Heart left ventricle (tissue), 16 donors: Measurements from ENCODE around the gene SCN5A. TPM values are rescaled to one million over a fixed set of nuclear protein-coding genes. Genes with fewer than 3 reads are reported as not detected.

Experiments used
- ATAC-seq, 4 donors: fragments of 200-7000 bp; cut with Tn5 transposase; one replicate each; pipeline ENCODE4 v1.9.1; 2020 to 2022; ENCODE audit warnings: moderate library complexity in 4 of 4, mild to moderate bottlenecking in 3 of 4, moderate number of reproducible peaks in 1 of 4
- DNase-seq, 5 donors: peaks; one replicate each; pipeline ENCODE4 v3.0.0-alpha.2; 2020
- H3K27ac ChIP-seq, 12 donors: fragments of 200-600 bp; sonication (generic) in 4 of 12; one replicate each; pipeline versions ENCODE4 v1.5.0 to v1.8.0; 2016 to 2022; ENCODE audit warnings: mild to moderate bottlenecking in 2 of 12
- H3K27me3 ChIP-seq, 9 donors: fragments of 200-600 bp; sonication (generic) in 2 of 9; one replicate each; pipeline versions ENCODE4 v1.5.1 to v1.8.0; 2016 to 2022; ENCODE audit warnings: mild to moderate bottlenecking in 3 of 9
- H3K36me3 ChIP-seq, 9 donors: fragments of 200-600 bp; sonication (generic) in 2 of 9; one replicate each; pipeline versions ENCODE4 v1.5.0 to v1.8.0; 2018 to 2022; ENCODE audit warnings: mild to moderate bottlenecking in 2 of 9
- H3K4me1 ChIP-seq, 12 donors: fragments of 200-600 bp; sonication (generic) in 4 of 12; one replicate each; pipeline versions ENCODE4 v1.5.0 to v1.8.0; 2016 to 2022; ENCODE audit warnings: mild to moderate bottlenecking in 3 of 12
- H3K4me3 ChIP-seq, 12 donors: fragments of 200-600 bp; sonication (generic) in 4 of 12; one replicate each; pipeline versions ENCODE4 v1.5.0 to v1.8.0; 2017 to 2022; ENCODE audit warnings: mild to moderate bottlenecking in 9 of 12, moderate library complexity in 4 of 12
- H3K9me3 ChIP-seq, 12 donors: fragments of 200-600 bp; sonication (generic) in 4 of 12; one replicate each; pipeline versions ENCODE4 v1.5.0 to v1.8.0; 2016 to 2022; ENCODE audit warnings: mild to moderate bottlenecking in 1 of 12
- POLR2A ChIP-seq, 2 donors: fragments of 450-650 bp; IDR thresholded peaks; one replicate each; pipeline ENCODE4 v1.6.1; 2017; ENCODE audit warnings: antibody characterized with exemption in 2 of 2, mild to moderate bottlenecking in 2 of 2, moderate library complexity in 2 of 2
- WGBS, 4 donors: extraction: QIAGEN DNeasy Blood & Tissue Kit in 2 of 4; methylation state at CpG; one replicate each; pipeline versions ENCODE4 v1.1.5 to v1.1.7; 2013 to 2018; 5-methylcytosine and 5-hydroxymethylcytosine counted together
- intact Hi-C, 10 donors: fragments of 100-400 bp; cut with DNase I; formaldehyde crosslinking; loops; one replicate each; pipeline versions ENCODE4 v1.11.1 to v1.14.2; 2022
- polyA plus RNA-seq, 2 donors: library from polyadenylated mRNA; stranded (reverse); fragments of 200-250 nt; gene quantifications; one replicate each; pipeline ENCODE4 v1.2.3, GENCODE V29; 2013
- total RNA-seq, 9 donors: library from RNA; depleted of rRNA in 2 of 9; stranded (reverse); fragments of >200 nt in 2 of 9; fragmentation: NEBNext Ultra II Directional in 3 of 9; extraction: Animal tissue kit (Norgen Biotek cat#: 25700) in 3 of 9; gene quantifications; one replicate each; pipeline versions ENCODE4 v1.1.0 to v1.2.4, GENCODE V29; 2016 to 2023
- TF ChIP-seq, protein P1 (sequence below), 12 donors: fragments of 200-600 bp; sonication (generic) in 4 of 12; IDR thresholded peaks; one replicate each; pipeline versions ENCODE4 v1.5.0 to v1.8.0; 2018 to 2022; ENCODE audit warnings: antibody characterized with exemption in 12 of 12, mild to moderate bottlenecking in 5 of 12
- donor health status: ischemic (EF 13 %, LVEDD 7.1; RV severe dilation, severe dysfunction).
- donor health status: healthy with polysubstance abuse.
- donor health status: DM: no; HTN: yes; CAD: no.
- donor health status: DM: no; HTN: no; CAD: no.
- donor health status: ischemic (EF 25% LVEDD 6.9; RV normal size, moderate dysfunction).
- donor health status: ischemic (EF 25% LVEDD 5.7; RV mildly dilated, moderate dysfunction).
- donor health status: healthy.
- donor health status: DM: yes; HTN: yes; CAD: no.
- donor health status: ischemic (EF 35%, LVEDD 5.7; RV mildly dilated, moderate dysfunction).
- donor health status: nonischemic (EF 11% LVEDD 7.7; RV severe dilation, severe dysfunction).
- donor health status: DM: yes; HTN: yes; CAD: no.
- donor health status: PGD.
- donor health status: ischemic (EF 29% LVEDD 5.4; RV normal size, mild dysfunction).
- donor health status: nonischemic (EF 23%, LVEDD 6.1; RV moderate dilation, normal function).

The SCN5A gene
- total and polyA plus RNA-seq, 11 donors: 88.4 to 242 (median 173) TPM

DNA sequence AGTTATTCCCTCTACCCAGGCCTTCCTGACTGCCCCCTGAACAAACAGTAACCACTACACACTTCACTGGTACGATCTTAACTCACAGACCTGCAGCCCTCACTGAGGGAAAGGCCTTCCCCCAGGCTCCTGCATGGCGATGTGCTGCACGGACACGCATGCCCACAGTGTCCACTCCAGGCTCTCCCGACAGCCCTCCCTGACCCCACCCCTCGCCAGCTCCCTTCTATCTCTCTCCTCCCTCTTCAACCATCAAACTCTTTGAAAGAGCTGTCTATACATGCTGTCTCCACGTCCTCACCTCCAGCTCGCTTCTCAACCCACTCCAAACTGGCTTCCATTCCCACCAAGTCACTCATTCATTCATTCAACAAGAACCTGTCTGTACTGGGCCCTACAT, 3.9 kb downstream of the SCN5A start:
- ATAC-seq (peak; percentile 38 to 55 (median 50)), DNase-seq (peak in 3 of 5 donors; percentile 52 to 77 (median 72))
- intact Hi-C loops: loop anchor here in 4 of 10 donors (2.0 to 5.0 kb wide), 4 partner anchors 29 to 68 kb away; no protein-coding TSS in a partner anchor
- peaks cover 0 to 38% (median 12%) of the 10 kb centered on the region in 9 donors for H3K27me3 ChIP-seq
- H3K27ac ChIP-seq: peak overlapping the region; percentile 22 to 98 (median 92)
- peak overlapping the region in 2 of 12 donors; percentile 15 to 29 for H3K4me3 ChIP-seq
- no peaks in the 10 kb centered on the region for H3K9me3 ChIP-seq
- WGBS, 4 donors: 31 to 49% (median 33%) methylated on average over 8 of the region's 8 CpGs
- no peaks in the 10 kb centered on the region for H3K36me3 ChIP-seq
- H3K4me1 ChIP-seq: peaks cover 0 to 82% (median 21%) of the 10 kb centered on the region in 12 donors
- no peak for TF ChIP-seq POLR2A (IDR thresholded peaks at IDR 0.05)
- TF ChIP-seq, protein P1, sequence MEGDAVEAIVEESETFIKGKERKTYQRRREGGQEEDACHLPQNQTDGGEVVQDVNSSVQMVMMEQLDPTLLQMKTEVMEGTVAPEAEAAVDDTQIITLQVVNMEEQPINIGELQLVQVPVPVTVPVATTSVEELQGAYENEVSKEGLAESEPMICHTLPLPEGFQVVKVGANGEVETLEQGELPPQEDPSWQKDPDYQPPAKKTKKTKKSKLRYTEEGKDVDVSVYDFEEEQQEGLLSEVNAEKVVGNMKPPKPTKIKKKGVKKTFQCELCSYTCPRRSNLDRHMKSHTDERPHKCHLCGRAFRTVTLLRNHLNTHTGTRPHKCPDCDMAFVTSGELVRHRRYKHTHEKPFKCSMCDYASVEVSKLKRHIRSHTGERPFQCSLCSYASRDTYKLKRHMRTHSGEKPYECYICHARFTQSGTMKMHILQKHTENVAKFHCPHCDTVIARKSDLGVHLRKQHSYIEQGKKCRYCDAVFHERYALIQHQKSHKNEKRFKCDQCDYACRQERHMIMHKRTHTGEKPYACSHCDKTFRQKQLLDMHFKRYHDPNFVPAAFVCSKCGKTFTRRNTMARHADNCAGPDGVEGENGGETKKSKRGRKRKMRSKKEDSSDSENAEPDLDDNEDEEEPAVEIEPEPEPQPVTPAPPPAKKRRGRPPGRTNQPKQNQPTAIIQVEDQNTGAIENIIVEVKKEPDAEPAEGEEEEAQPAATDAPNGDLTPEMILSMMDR (IDR thresholded peaks at IDR 0.05): no peak

DNA sequence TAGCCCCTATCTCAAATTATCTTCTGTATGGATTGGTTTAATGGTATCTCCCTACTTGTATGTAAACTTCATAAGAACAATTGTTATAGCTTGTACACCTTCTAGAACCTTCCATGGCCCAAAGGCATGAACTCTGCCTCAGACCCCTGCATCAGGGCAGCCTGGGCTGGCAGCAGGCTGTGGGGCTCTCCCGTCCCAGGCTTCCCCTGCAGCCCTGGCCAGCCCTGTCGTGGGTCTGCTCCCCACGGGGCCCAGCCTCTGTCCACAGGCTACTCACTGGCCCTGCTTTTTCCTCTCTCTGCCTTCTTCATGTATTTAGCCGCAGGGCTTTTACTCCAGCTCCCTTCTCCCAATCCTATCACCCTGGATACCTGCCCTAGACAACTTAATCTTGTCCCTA, 4.4 kb downstream of the SCN5A start:
- ATAC-seq (no peak), DNase-seq (peak in 1 of 5 donors; percentile 17)
- no peak for TF ChIP-seq POLR2A (IDR thresholded peaks at IDR 0.05)
- TF ChIP-seq, protein P1 (IDR thresholded peaks at IDR 0.05): no peak
- Histone ChIP-seq H3K27me3 (peaks cover 0 to 38% (median 12%) of the 10 kb centered on the region in 9 donors), H3K4me3 (peak overlapping the region in 4 of 12 donors; percentile 0 to 29 (median 12)), H3K27ac (peak overlapping the region; percentile 22 to 98 (median 92)), H3K4me1 (peaks cover 0 to 82% (median 21%) of the 10 kb centered on the region in 12 donors), H3K36me3 (no peaks in the 10 kb centered on the region), H3K9me3 (no peaks in the 10 kb centered on the region)
- 40 to 48% (median 42%) methylated on average over 4 of the region's 4 CpGs for WGBS, 4 donors
- intact Hi-C loops: loop anchor here in 4 of 10 donors (2.0 to 5.0 kb wide), 4 partner anchors 28 to 68 kb away; no protein-coding TSS in a partner anchor

DNA sequence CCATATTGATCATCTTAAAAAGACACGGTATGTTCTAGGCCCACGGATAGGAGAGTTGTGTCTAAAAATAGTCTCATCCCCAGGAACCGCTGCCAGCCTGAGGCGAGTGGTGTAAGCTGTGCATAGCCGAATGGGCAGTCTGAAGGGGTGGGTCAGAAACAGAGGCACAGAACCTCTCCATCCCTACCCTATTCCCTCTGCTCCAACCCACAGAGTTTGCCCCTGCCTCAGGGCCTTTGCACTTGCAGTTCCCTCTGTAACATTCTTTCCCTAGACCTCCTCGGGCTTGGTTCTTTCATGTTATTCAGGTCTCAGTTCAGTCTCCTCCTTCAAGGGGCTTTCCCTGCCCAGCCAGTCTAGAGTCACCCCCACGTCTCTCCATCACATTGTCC, 4.8 kb downstream of the SCN5A start:
- Histone ChIP-seq H3K36me3 (no peaks in the 10 kb centered on the region), H3K9me3 (no peaks in the 10 kb centered on the region), H3K4me1 (peaks cover 0 to 84% (median 23%) of the 10 kb centered on the region in 12 donors), H3K4me3 (peak overlapping the region in 4 of 12 donors; percentile 0 to 29 (median 6)), H3K27ac (peak overlapping the region; percentile 22 to 98 (median 92)), H3K27me3 (peaks cover 0 to 38% (median 12%) of the 10 kb centered on the region in 9 donors)
- intact Hi-C loops: loop anchor here in 4 of 10 donors (2.0 to 5.0 kb wide), 4 partner anchors 28 to 67 kb away; no protein-coding TSS in a partner anchor
- DNase-seq (peak in 4 of 5 donors; percentile 52 to 82 (median 68)), ATAC-seq (peak; percentile 66 to 78 (median 72))
- 55 to 65% (median 61%) methylated on average over 7 of the region's 7 CpGs for WGBS, 4 donors
- no peak for TF ChIP-seq POLR2A (IDR thresholded peaks at IDR 0.05)
- TF ChIP-seq, protein P1 (IDR thresholded peaks at IDR 0.05): no peak

DNA sequence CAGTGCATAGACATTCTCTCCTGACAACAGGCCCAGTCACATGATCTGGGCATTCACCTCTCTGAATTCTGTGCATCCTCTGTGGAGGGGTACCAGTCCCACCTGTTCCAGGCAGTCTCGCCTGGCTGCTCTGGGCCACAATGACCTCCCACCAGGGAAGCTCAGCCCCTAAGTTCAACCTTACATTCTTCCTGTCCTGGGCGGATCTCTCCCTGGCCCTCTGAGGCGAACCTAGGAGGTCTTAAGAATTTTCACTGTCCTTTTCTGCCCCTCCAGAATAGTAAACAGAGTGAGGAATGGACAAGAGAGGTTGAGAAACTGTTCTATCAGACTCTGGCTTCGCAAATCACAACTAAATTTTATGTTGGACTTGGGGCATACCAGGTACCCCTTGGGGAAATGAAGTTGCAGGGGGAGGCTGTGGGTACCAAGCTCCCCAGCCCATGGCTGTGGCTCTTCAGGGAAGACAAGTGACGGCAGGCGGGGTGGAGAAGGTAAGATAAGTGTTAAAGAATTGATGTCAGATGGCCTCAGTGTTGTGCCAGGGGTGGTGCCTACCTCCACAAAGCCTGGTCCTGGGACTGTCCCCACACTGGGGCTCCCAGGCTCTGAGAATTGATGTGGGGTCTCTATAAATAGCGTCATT, 5.3 kb downstream of the SCN5A start:
- intact Hi-C loops: loop anchor here in 2 of 10 donors (2.0 kb wide), 2 partner anchors 27 to 29 kb away; no protein-coding TSS in a partner anchor
- Histone ChIP-seq H3K4me3 (peak overlapping the region in 2 of 12 donors; percentile 3 to 29), H3K27me3 (peaks cover 0 to 36% (median 11%) of the 10 kb centered on the region in 9 donors), H3K9me3 (no peaks in the 10 kb centered on the region), H3K4me1 (peaks cover 0 to 89% (median 22%) of the 10 kb centered on the region in 12 donors), H3K36me3 (no peaks in the 10 kb centered on the region), H3K27ac (peak overlapping the region; percentile 22 to 98 (median 92))
- DNase-seq: peak in 1 of 5 donors; percentile 13
- WGBS, 4 donors: 66 to 74% (median 70%) methylated on average over 7 of the region's 7 CpGs
- TF ChIP-seq, protein P1 (IDR thresholded peaks at IDR 0.05): no peak
- TF ChIP-seq POLR2A (IDR thresholded peaks at IDR 0.05): no peak
- ATAC-seq: no peak
